Anterior cingulate cortex (tissue), 58 donors: ENCODE data around the gene TTL.

ENCODE experiments used
- DNase-seq, 58 donors: peaks; one replicate each; lab custom pipeline; 2025; lab: John Stamatoyannopoulos, UW

Gene TTL

DNA sequence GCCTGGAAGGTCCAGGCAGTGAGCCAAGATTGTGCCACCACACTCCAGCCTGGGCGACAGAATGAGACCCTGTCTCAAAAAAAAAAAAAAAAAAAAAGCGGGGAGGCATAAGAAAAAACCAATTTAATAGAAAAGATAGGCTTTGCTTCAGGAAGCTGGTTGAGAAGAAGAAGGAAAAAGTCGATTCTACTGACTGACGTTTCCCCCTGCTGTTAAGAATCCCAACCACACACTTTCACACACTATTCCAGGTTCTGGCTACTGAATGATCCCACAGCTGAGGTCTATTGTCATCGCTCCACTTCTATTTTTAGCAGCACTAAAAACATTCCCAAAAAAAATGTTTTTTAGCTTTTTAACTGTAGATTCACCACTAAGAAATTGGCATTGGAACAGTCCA lies 95.8 kb downstream of the TTL start:
- DNase-seq = no peak

- DNase-seq = peak in 2 of 58 donors; percentile 39 to 46
These were observed 97.3 kb downstream of the TTL start for GRCh38 chr2:112579241-112579640.

DNA sequence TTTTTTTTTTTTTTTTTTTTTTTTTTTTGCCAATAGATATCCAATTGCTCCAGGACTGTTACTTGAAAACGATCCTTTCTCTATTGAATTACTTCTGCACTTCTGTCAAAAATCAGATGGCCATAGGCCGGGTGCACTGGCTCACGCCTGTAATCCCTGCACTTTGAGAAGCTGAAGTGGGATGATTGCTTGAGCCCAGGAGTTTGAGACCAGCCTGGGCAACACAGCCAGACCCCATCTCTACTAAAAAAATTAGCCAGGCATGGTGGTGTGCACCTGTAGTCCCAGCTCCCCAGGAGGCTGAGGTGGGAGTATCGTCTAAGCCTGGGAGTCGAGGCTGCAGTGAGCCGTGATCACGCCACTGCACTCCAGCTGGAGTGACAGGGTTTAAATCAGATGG lies 98.1 kb downstream of the TTL start:
- no peak for DNase-seq

GRCh38 chr2:112582314-112582746 lies 100.4 kb downstream of the TTL start:
- peak in 3 of 58 donors; percentile 12 to 36 (median 17) for DNase-seq

- DNase-seq = peak in 4 of 58 donors; percentile 21 to 81 (median 42)
These were observed 101.7 kb downstream of the TTL start for GRCh38 chr2:112583497-112584133.

GRCh38 chr2:112584134-112584890 lies 102.4 kb downstream of the TTL start, which contains the start of gene CHCHD5:
Gene CHCHD5 (plus strand): TSS chr2:112584609. CDS start chr2:112584648, 39 bp downstream.
- DNase-seq = peak; percentile 74 to 98 (median 95)

GRCh38 chr2:112584891-112585250 lies 102.9 kb downstream of the TTL start:
- DNase-seq = no peak

- no peak for DNase-seq
These were observed 103.4 kb downstream of the TTL start for GRCh38 chr2:112585400-112585799.

DNA sequence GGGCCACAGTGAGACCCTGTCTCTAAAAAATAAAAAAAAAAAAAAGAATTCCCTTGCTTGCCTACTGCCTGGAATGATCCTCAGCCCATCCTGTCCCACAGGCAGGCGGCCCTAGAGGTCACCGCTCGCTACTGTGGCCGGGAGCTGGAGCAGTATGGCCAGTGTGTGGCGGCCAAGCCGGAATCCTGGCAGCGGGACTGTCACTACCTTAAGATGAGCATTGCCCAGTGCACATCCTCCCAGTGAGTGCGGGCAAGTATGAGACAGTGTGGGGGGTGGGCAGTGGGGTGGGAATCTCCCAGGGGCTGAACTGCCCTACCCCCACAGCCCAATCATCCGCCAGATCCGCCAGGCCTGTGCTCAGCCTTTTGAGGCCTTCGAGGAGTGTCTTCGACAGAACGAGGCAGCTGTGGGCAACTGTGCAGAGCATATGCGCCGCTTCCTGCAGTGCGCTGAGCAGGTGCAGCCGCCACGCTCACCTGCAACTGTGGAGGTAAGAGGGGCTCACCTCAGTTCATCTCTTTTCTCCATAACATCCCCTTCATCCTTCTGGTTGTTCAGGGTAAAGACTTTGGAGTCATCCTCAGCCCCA lies 104.0 kb downstream of the TTL start:
- no peak for DNase-seq

GRCh38 chr2:112588611-112589045 lies 106.7 kb downstream of the TTL start:
- DNase-seq = peak in 1 of 58 donors; percentile 10
